Measurements from ENCODE around the gene DTWD2. TPM values are rescaled to one million over a fixed set of nuclear protein-coding genes. Genes with fewer than 3 reads are reported as not detected.
"Not testable (repeated sequence)": the region's sequence is repeated elsewhere in the genome, so short reads cannot be mapped to it uniquely, and the experiment has no call there.

DTWD2 gene
- total RNA-seq, 2 experiments from 2014 or later, result 2.6 to 3.3 TPM

- H3K27me3 Mint-ChIP-seq (ENCODE audit: low read depth), result no peaks in the 10 kb centered on the region
- H3K9me3 Mint-ChIP-seq (ENCODE audit: insufficient read depth), result no peaks in the 10 kb centered on the region
- H3K36me3 Mint-ChIP-seq (ENCODE audit: low read depth), result no peaks in the 10 kb centered on the region
- no peak for ATAC-seq
- peaks cover 3% of the 10 kb centered on the region for H3K4me1 Mint-ChIP-seq (ENCODE audit: low read depth)
- CTCF ChIA-PET, result interaction anchor here (0.7 to 8.5 kb wide), 22 partner anchors 8 to 413 kb away, joined by 3 to 102 read pairs (median 4); partner anchors contain the start of genes DMXL1 and DTWD2
- H3K27ac Mint-ChIP-seq, result no peak overlapping the region
- POLR2A ChIA-PET, result interaction anchor here (0.9 to 1.0 kb wide), 2 partner anchors 43 to 247 kb away, joined by 3 read pairs; no protein-coding TSS in a partner anchor
- H3K4me3 Mint-ChIP-seq, result no peak overlapping the region
- DNase-seq, result no peak
Observed at GRCh38 chr5:119021149-119021732, 32.9 kb upstream of the DTWD2 start.

GRCh38 chr5:119019949-119020348 is 31.6 kb upstream of the DTWD2 start:
- ChIA-PET CTCF (interaction anchor here (1.1 to 8.5 kb wide), 3 partner anchors 32 to 391 kb away, joined by 4 to 102 read pairs (median 17); partner anchors contain the start of genes DMXL1 and DTWD2), POLR2A (no interaction called here)
- no peaks in the 10 kb centered on the region for H3K27me3 Mint-ChIP-seq (ENCODE audit: low read depth)
- peaks cover 3% of the 10 kb centered on the region for H3K4me1 Mint-ChIP-seq (ENCODE audit: low read depth)
- no peak for DNase-seq
- no peak overlapping the region for H3K4me3 Mint-ChIP-seq
- no peaks in the 10 kb centered on the region for H3K9me3 Mint-ChIP-seq (ENCODE audit: insufficient read depth)
- H3K36me3 Mint-ChIP-seq (ENCODE audit: low read depth), result no peaks in the 10 kb centered on the region
- H3K27ac Mint-ChIP-seq, result no peak overlapping the region
- no peak for ATAC-seq

DNA sequence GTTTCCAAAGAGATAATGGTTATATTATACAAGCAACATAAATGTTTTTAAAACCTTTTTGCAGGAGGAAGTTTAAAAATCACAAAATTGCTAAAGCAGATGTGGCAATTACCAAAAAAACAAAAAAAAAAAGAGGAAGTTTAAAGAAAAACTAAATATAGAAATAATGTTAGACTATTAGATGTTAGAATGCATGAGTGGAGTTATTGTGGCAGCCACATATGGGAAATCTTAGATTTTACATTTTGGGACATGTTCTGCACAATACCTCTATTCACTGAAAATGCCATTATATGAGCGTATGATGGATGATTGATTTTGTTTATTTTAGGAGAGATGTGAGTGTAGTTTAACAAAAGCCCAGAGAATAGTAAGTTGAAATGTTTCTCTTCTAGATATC is 31.2 kb upstream of the DTWD2 start:
- DNase-seq, result no peak
- no peak overlapping the region for H3K4me3 Mint-ChIP-seq
- peaks cover 3% of the 10 kb centered on the region for H3K4me1 Mint-ChIP-seq (ENCODE audit: low read depth)
- ChIA-PET CTCF (interaction anchor here (1.1 to 8.5 kb wide), 3 partner anchors 51 to 391 kb away, joined by 3 to 102 read pairs (median 4); partner anchors contain the start of gene DMXL1), POLR2A (no interaction called here)
- no peaks in the 10 kb centered on the region for H3K9me3 Mint-ChIP-seq (ENCODE audit: insufficient read depth)
- ATAC-seq, result no peak
- H3K27ac Mint-ChIP-seq, result no peak overlapping the region
- H3K27me3 Mint-ChIP-seq (ENCODE audit: low read depth), result no peaks in the 10 kb centered on the region
- H3K36me3 Mint-ChIP-seq (ENCODE audit: low read depth), result no peaks in the 10 kb centered on the region

GRCh38 chr5:119017994-119018393 is 29.6 kb upstream of the DTWD2 start:
- Mint-ChIP-seq H3K27me3 (ENCODE audit: low read depth) (no peaks in the 10 kb centered on the region), H3K9me3 (ENCODE audit: insufficient read depth) (no peaks in the 10 kb centered on the region), H3K4me3 (no peak overlapping the region), H3K27ac (no peak overlapping the region), H3K4me1 (ENCODE audit: low read depth) (peaks cover 3% of the 10 kb centered on the region), H3K36me3 (ENCODE audit: low read depth) (no peaks in the 10 kb centered on the region)
- POLR2A ChIA-PET, result no interaction called here
- CTCF ChIA-PET, result no interaction called here
- DNase-seq (no peak), ATAC-seq (no peak)

GRCh38 chr5:119016125-119016774 is 27.9 kb upstream of the DTWD2 start:
- no peaks in the 10 kb centered on the region for H3K4me1 Mint-ChIP-seq (ENCODE audit: low read depth)
- H3K27me3 Mint-ChIP-seq (ENCODE audit: low read depth), result no peaks in the 10 kb centered on the region
- no peak for DNase-seq
- H3K36me3 Mint-ChIP-seq (ENCODE audit: low read depth), result no peaks in the 10 kb centered on the region
- CTCF ChIA-PET, result interaction anchor here (0.8 to 1.4 kb wide), 3 partner anchors 252 to 396 kb away, joined by 3 read pairs; no protein-coding TSS in a partner anchor
- H3K9me3 Mint-ChIP-seq (ENCODE audit: insufficient read depth), result no peaks in the 10 kb centered on the region
- no peak overlapping the region for H3K27ac Mint-ChIP-seq
- H3K4me3 Mint-ChIP-seq, result no peak overlapping the region
- POLR2A ChIA-PET, result no interaction called here
- no peak for ATAC-seq

DNA sequence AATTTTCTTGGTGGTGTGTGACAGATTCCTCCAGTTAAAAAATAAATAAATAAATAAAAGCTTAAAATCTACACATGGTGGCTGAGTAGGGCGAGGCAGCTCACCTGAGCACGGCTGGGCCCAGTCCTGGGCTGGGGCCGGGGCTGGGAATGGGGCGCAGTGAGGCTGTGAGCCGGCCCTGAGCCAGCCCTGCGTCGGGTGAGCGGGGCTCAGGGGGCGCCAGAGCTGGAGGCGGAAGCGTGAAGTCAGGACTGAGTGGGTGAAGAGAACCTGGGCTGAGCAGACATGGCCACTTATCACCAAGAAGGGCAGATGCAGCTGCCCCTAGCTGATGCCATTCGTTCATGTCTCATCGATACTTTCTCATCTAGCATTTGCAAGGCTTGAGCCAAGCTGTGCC is 22.8 kb upstream of the DTWD2 start:
- Mint-ChIP-seq H3K27me3 (ENCODE audit: low read depth) (no peaks in the 10 kb centered on the region), H3K4me3 (no peak overlapping the region), H3K36me3 (ENCODE audit: low read depth) (no peaks in the 10 kb centered on the region), H3K27ac (no peak overlapping the region), H3K9me3 (ENCODE audit: insufficient read depth) (no peaks in the 10 kb centered on the region), H3K4me1 (ENCODE audit: low read depth) (no peaks in the 10 kb centered on the region)
- POLR2A ChIA-PET, result no interaction called here
- DNase-seq (no peak), ATAC-seq (no peak)
- CTCF ChIA-PET, result no interaction called here

GRCh38 chr5:119010206-119010605 is 21.9 kb upstream of the DTWD2 start:
- no peak for ATAC-seq
- Mint-ChIP-seq H3K27me3 (ENCODE audit: low read depth) (no peaks in the 10 kb centered on the region), H3K4me1 (ENCODE audit: low read depth) (no peaks in the 10 kb centered on the region), H3K4me3 (no peak overlapping the region), H3K9me3 (ENCODE audit: insufficient read depth) (no peaks in the 10 kb centered on the region), H3K27ac (no peak overlapping the region), H3K36me3 (ENCODE audit: low read depth) (no peaks in the 10 kb centered on the region)
- no peak for DNase-seq
- CTCF ChIA-PET, result interaction anchor here (1.5 kb wide), 1 partner anchor 22 kb away, joined by 3 read pairs; the partner anchor contains the start of gene DTWD2
- POLR2A ChIA-PET, result no interaction called here

DNA sequence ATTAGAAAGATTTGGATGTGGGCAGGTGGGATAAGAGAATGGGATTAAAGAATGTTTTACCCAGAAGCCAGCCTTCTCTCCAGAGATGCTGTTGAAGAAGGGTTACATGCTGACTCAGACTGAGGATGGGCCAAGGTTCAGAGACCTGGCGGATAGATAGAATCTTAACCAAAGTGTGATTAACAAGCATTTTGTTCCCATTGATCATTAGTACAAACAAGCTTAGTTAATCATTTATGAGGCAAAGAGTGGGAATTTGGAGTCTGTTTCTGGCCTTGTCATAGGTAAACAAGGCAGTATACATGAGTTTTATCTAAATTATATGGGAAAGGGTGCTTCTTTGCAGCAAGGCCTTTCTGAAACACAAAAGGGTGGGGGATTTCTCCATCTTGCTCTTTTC is 20.8 kb upstream of the DTWD2 start:
- ATAC-seq (no peak), DNase-seq (no peak)
- Mint-ChIP-seq H3K27ac (no peak overlapping the region), H3K36me3 (ENCODE audit: low read depth) (no peaks in the 10 kb centered on the region), H3K27me3 (ENCODE audit: low read depth) (no peaks in the 10 kb centered on the region), H3K9me3 (ENCODE audit: insufficient read depth) (no peaks in the 10 kb centered on the region), H3K4me3 (no peak overlapping the region), H3K4me1 (ENCODE audit: low read depth) (no peaks in the 10 kb centered on the region)
- CTCF ChIA-PET, result interaction anchor here (1.1 to 1.5 kb wide), 2 partner anchors 21 to 426 kb away, joined by 3 to 5 read pairs; partner anchors contain the start of gene DTWD2
- POLR2A ChIA-PET, result no interaction called here

GRCh38 chr5:118999696-119000095 is 11.3 kb upstream of the DTWD2 start:
- H3K36me3 Mint-ChIP-seq (ENCODE audit: low read depth), result peaks cover 2% of the 10 kb centered on the region
- CTCF ChIA-PET, result interaction anchor here (1.8 kb wide), 1 partner anchor 12 kb away, joined by 7 read pairs; the partner anchor contains the start of gene DTWD2
- no peak for ATAC-seq
- no peak overlapping the region for H3K4me3 Mint-ChIP-seq
- H3K27me3 Mint-ChIP-seq (ENCODE audit: low read depth), result no peaks in the 10 kb centered on the region
- no peak overlapping the region for H3K27ac Mint-ChIP-seq
- POLR2A ChIA-PET, result no interaction called here
- DNase-seq, result no peak
- peaks cover 32% of the 10 kb centered on the region for H3K9me3 Mint-ChIP-seq (ENCODE audit: insufficient read depth)
- no peaks in the 10 kb centered on the region for H3K4me1 Mint-ChIP-seq (ENCODE audit: low read depth)

DNA sequence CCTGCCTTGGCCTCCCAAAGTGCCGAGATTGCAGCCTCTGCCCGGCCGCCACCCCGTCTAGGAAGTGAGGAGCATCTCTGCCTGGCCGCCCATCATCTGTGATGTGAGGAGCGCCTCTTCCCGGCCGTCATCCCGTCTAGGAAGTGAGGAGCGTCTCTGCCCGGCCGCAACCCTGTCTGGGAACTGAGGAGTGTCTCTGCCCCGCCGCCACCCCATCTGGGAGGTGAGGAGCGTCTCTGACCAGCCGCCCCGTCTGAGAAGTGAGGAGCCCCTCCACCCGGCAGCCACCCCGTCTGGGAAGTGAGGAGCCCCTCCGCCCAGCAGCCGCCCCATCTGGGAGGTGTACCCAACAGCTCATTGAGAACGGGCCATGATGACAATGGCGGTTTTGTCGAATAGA is 10.5 kb upstream of the DTWD2 start:
- H3K27me3 Mint-ChIP-seq (ENCODE audit: low read depth); H3K4me1 Mint-ChIP-seq (ENCODE audit: low read depth); POLR2A ChIA-PET; ATAC-seq; H3K4me3 Mint-ChIP-seq; DNase-seq; H3K36me3 Mint-ChIP-seq (ENCODE audit: low read depth); H3K27ac Mint-ChIP-seq; CTCF ChIA-PET: not testable (repeated sequence)
- H3K9me3 Mint-ChIP-seq (ENCODE audit: insufficient read depth), result peaks cover 32% of the 10 kb centered on the region

DNA sequence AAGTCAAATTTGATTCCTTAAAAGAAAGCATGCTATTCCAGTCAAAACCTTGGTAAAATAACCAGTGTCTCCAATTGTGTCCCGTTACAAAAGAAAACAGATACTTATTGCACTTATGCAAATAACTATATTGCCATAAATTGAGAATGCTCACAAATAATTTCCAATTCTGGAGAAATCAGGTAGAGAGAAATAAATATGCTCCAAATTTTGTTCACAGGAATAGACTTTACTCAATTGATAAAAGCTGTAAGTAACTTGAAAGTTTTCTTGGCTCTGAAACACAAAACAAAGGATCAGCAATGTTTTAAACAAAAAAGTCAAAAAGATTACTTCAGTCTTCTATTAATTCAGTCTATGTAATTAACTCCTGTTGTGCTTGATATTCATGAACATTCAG is 7.8 kb upstream of the DTWD2 start:
- DNase-seq (no peak), ATAC-seq (no peak)
- CTCF ChIA-PET, result no interaction called here
- H3K9me3 Mint-ChIP-seq (ENCODE audit: insufficient read depth), result peaks cover 32% of the 10 kb centered on the region
- H3K4me1 Mint-ChIP-seq (ENCODE audit: low read depth), result no peaks in the 10 kb centered on the region
- no peak overlapping the region for H3K27ac Mint-ChIP-seq
- POLR2A ChIA-PET, result no interaction called here
- no peak overlapping the region for H3K4me3 Mint-ChIP-seq
- no peaks in the 10 kb centered on the region for H3K27me3 Mint-ChIP-seq (ENCODE audit: low read depth)
- H3K36me3 Mint-ChIP-seq (ENCODE audit: low read depth), result peaks cover 2% of the 10 kb centered on the region

- Mint-ChIP-seq H3K4me3 (no peak overlapping the region), H3K36me3 (ENCODE audit: low read depth) (peaks cover 2% of the 10 kb centered on the region), H3K27ac (no peak overlapping the region), H3K27me3 (ENCODE audit: low read depth) (no peaks in the 10 kb centered on the region), H3K4me1 (ENCODE audit: low read depth) (no peaks in the 10 kb centered on the region), H3K9me3 (ENCODE audit: insufficient read depth) (peaks cover 24% of the 10 kb centered on the region)
- ATAC-seq, result no peak
- CTCF ChIA-PET, result interaction anchor here (1.1 kb wide), 1 partner anchor 441 kb away, joined by 3 read pairs; no protein-coding TSS in a partner anchor
- DNase-seq, result no peak
- POLR2A ChIA-PET, result no interaction called here
Observed at GRCh38 chr5:118994595-118994994, 6.2 kb upstream of the DTWD2 start.

All from activated CD8-positive, alpha-beta T cell treated with anti-CD3 and anti-CD28 coated beads, Interleukin-2, amount 10 ng/mL, durations not matched to agents 7 days and 5 days (primary cell).